Mesenteric fat pad (tissue), 1 donor: ENCODE measurements around the gene HPCAL1. TPM values are rescaled to one million over a fixed set of nuclear protein-coding genes. Genes with fewer than 3 reads are reported as not detected.

Source experiments
- DNase-seq: peaks from one replicate; pipeline ENCODE4 v3.0.0-alpha.2; 2020; ENCODE audit warnings: low spot score
- total RNA-seq: library from RNA; stranded (reverse); fragmentation: NEBNext Ultra II Directional; extraction: Animal tissue kit (Norgen Biotek cat#: 25700); gene quantifications from one replicate; pipeline ENCODE4 v1.2.1, GENCODE V29; 2021
- donor health status: DM: yes; HTN: yes; CAD: no.

HPCAL1 gene
- total RNA-seq, 1 donor from 2014 or later, result 45.3 TPM

DNA sequence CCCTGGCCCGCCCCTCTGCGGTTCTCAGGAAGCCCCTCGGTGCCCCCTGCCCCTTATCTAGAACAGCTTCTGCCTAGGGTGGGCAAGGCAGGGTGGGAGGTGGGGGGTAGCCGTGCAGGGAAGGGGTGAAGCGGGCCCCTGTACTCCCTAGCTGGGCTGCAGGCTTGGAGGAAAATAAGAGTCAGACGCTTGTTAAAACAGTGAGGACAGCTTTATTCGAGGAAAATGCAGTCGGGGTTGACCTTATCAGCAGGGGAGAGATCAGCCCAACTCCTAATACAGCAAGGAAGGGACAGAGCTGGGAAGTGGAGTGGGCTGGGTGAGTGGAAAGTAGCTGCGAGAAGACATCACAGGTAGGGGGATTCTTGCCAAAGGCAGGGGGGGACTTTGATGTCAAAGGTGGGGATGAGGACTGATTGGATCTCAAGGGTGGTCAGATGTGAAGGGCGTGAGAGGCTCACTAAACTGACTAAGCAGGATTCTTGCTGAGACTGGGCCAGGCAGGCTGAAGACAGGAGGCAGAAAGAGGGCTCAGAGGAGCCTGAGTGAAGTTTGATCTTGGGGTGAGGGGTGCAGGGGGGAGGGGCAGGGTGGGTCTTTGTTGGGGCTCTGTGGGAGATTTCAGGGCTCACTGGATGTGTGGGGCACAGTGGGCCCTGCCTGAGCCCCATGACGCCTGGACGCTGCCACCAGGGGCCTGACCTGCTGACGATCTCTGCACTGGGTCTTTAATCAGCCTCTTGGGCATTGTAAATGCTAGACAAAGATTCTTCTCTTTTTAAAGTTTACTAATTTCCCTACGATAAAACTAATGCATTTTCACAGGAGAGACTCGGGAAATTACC, 29.9 kb downstream of the HPCAL1 start:
- DNase-seq, result no peak

DNA sequence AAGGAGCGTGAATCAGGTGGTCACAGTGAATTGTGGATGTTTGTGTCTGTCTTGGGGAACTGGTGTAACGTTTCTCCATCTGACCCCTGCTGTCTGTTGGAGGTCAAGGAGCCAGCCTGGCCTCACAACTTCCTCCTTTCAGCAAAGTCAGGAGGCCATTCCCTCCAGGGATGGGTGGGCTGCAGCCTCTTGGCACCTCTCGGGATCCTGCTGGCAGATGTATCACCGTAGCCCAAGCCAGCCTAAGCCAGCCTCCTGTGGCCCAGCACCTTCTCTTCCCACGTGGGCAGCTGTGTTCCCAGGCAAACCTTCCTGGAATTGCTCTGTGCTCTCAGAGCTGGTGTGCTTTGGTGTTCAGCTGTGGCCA, 30.5 kb downstream of the HPCAL1 start:
- DNase-seq, result no peak

DNA sequence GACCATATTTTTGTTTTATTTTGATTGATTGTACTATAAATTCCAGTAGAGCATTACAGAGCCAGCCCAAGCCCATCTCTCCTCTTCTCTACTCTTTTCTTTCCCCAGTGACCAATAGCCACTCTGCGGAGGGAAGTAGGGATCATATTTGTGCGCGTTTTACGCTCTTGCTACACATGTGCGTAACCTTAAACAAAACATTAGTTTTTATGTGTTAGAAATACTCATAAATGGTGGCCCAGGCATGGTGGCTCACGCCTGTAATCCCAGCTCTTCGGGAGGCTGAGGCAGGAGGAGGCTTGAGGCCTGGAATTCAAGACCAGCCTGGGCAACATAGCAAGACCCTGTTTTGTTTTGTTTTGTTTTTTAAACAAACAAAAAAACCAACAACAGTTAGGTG, 31.3 kb downstream of the HPCAL1 start:
- DNase-seq, result no peak

DNA sequence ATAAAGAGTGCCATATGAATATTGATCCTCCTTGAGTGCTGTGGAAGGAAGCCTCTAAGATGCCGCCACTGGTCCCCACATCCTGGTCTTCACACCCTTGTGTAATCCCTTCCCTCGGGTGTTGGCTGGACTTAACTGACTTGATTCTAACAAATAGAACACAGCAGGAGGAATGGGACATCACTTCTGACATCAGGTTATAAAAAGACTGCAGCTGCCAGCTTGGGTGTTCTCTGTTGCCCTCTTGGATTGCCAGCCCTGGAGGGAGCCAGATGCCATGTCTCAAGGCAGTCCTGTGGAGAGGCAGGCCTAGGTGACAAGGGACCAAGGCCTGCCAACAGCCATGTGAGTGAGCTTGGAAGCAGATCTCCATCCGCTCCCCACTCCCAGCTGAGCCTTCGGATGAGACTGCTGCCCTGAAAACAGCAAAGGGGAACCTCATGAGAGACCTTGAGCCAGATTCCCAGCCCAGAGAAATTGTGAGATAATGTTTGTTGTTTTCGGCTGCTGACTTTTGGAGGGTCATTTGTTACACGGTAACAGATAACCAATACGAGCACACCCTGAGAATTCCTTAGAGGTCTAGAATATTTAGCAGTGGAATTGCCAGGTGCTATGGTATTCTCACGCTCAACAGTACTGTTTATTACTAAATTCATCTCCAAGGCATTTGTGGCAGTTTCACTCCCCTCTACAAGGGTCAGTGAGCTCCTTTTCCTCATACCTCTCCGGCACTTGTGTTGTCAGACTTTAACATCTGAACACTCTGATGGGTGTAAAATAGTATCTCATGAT, 32.5 kb downstream of the HPCAL1 start:
- no peak for DNase-seq

DNA sequence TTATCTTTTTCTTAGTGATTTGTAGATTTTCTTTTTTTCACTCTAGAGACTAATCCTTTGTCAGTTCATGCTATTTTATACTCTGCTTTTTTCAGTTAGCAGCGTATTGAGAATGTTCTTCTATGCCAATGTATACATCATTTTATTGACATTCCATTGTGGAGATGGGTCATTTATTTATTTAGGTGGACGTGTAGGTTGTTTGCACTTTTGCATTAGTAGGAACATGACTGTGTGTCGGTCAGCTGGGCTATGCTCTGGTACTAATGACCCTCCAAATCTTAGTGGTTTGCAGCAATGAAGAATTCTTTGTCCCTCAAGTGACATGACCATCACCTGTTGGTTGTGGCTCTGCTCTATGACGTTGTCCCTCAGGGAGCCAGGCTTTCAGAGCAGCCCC, 33.6 kb downstream of the HPCAL1 start:
- DNase-seq, result no peak

DNA sequence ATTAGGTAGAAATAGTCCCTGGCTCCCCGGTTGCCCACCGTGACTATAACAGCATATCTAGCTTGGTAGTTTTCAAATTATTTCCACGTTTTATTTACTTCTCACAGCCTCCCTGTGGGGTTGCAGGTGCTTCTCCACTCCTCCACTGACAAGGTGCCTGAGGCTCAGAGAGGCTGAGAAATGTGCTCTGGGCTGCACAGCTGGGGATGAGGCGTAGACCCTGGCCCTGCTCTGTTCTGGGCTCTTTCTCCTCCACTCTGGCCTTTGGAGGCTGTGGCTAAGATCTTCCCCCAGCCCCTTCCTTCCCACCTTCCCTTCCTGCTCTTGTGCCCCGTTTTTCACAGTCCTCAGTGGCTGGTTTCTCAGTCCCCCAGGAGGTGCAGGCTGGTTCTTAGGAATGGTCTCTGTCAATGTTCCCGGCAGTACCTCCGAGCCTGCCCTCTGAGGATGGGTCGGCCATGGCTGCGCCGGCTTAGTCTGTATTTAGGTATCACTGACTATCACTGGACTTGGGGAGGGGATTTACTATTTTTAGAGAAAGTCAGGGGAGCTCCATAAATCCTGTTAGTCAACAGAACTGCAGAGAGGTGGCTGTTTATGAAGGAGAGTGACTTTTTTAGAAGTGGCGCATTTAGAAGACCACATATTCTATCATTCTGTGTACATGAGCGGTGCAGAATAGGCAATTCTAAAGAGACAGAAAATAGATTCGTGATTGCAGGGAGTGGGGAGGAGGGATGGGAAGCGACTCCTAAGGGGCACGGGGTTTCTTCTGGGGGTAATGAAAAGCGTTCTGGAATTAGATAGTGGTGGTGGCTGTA, 35.0 kb downstream of the HPCAL1 start:
- no peak for DNase-seq

DNA sequence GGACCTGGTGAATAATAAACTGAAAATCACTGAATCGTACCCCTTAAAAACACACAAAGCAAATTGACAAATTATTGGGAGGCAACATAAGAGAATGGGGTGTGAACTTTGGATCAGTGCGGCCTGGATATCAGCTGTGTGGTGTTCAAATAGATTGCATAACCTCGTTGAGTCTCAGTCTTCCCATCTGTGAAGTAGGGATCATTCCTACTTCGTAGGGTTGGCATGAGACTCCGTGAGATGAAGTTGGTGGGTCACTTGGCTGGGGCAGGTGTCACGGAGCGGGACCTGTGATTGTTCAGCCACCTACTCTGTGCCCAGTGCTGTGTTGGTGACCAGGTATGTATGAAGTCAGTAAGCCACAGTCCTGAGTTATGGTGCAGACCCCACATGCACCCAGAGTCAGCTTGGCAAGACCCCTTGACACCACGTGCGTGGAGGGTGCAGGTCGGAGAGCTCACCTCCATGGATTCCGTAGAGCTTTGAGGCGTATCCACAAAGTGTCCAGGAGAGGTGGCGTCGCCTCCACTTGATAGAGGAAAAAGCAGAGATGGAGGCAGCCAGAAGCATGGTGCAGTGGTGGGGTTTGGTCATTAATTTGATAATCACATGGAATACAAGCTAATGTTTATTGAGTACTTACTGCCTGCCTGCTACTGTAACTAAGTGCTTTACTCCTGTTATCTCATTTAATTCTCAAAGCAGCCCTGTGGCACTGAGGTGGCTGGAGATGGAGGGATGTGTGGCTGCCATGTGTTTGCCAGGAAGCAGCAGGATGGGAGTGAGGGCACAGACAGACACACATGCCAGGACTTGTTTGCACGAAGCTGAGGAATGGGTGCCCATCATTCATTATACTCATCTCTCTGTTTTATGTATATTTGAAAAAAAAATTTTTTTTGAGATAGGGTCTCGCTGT, 35.8 kb downstream of the HPCAL1 start:
- no peak for DNase-seq

DNA sequence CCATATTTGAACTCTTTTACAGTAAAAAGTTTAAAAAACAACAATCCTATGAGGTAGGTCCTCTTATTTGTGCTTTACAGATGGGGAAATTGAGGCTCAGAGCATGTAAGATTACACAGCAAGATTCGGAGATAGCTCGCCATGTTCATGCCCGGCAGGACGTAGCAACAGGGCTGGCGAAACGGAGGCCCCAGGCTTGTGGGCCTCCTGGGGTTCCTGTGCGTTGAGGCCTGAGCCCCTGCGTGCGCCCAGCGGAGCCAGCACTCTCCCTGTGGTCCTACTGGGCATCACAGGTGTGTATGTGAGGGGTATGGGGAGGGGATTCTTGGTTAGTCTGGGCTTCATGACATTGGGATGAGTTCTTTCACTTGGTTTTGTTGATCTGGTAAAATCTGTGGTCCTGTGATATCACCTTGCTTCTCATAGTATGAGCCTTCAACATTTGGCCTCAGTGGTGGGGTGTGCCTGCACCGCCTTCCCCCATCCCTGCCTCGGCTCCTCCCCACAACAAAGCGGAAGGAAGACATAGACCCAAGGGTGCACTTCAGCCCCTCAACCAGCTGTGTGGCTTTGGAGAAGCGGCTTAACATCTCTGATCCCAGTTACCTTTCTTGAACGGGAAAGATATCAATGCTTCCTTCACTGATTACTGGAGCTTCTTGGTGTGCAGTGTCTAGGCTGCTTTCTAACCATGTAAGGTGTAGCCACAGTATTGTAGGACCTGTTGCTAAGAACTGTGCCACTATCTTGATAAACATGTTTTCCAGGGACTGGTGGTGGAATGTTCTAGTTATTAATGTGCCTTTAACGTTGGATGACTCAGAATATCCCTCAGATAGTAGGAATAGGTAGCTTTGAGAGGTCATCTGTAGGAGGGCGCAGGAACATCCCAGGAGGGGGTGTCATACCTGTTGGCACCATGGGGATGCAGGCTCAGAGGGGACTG, 37.2 kb downstream of the HPCAL1 start:
- DNase-seq, result no peak

DNA sequence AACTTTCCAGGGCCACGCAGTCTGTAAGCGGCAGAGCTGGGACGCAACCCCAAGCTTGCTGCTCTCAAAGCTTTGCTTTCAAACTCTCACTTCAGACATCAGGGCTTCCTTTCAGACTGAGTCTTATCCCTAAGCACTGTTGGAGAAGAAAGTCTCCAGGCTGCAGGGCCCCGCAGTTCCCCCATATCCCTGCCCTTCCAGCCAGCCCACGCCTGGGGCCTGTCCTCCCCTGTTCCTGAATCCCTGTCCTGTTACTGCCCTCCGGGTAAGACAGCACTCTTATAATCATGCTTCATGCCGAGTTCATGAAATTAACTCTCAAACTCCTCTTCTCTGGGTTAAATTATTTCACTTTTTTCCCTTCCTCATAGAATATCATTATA, 37.9 kb downstream of the HPCAL1 start:
- no peak for DNase-seq

DNA sequence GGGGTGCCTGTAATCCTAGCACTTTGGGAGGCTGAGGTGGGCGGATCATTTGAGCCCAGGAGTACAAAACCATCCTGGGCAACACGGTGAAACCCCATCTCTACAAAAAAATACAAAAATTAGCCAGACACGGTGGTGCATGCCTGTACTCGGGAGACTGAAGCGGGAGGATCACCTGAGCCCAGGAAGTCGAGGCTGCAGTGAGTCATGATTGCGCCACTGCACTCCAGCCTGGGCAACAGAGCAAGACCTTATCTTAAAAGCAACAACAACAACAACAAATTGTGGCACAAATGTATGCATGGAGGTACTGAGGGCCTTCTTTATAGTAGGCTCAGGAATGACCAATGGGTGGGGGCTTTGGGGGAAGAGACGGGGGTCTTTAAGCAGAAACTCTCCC, 38.5 kb downstream of the HPCAL1 start:
- no peak for DNase-seq

DNA sequence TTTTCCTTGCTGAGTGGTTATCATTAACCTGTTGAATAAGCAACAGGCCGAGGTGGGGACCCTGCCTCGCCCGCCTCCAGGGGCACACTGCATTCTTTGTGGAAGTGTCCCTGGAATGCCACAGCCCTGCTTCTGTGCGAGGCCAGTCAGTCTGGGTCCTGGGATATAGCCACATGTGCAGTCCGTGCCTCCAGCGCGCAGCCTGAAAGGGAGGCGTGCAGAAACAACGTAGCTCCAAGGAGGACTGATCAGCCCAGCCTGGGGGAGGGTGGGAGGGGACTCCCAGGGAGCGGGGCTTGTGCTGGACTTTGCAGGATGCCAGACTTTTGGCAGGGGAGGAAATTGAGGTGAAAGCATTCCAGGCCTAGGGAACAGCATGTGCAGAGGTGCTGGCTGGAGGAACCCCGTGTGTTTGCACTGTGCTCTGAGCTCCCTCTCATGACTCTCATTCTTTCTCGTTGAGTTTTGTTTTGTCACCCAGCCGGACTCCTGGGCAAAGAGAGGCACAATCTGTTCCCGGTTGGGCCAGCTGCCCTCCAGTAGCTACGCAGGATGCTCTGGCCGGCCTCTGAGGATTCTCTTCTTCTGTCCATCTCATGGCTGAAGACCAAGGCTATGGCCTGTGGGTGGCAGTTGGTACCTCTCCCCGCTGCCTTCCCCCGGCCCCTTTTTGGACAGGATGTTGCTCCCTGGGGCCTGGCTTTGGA, 39.7 kb downstream of the HPCAL1 start:
- no peak for DNase-seq

DNA sequence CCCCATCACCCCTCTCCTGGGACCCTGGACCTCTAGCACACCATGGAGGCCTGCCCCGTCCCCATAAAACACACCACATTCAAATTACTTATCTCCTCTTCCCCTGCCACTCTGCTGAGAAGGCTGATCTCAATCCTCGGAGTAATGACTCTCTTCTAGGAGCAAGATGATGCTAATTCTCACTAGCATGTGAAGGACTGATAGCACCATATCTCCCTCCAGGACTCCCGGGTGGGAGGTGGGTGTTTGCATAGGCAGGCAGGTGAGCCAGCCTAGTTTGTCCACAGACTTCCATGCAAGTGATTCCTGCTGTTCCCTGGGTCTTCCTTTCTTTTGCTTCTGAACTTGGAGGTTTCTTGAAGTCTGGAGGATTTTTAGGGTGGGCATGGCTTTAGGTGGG, 40.5 kb downstream of the HPCAL1 start:
- no peak for DNase-seq

DNA sequence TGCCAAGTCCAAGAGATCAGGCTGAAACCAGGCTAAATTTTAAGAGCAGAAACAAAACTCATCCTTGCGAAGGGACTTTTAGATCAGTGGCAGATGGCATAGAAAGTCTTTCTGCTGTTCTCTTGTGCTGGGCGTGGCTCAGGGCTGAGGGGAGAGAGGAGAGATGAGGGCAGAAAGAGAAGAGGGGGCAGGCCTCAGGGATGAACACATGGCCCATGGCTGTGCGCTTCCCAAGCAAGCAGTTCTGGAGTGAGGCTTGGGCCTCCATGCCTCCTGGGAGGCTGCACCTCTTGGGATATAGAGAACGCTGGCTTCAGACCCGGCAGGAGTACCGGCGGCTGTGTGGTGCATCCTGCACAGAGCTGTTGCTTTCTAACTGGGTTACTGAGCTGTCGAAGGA, 41.0 kb downstream of the HPCAL1 start:
- no peak for DNase-seq

DNA sequence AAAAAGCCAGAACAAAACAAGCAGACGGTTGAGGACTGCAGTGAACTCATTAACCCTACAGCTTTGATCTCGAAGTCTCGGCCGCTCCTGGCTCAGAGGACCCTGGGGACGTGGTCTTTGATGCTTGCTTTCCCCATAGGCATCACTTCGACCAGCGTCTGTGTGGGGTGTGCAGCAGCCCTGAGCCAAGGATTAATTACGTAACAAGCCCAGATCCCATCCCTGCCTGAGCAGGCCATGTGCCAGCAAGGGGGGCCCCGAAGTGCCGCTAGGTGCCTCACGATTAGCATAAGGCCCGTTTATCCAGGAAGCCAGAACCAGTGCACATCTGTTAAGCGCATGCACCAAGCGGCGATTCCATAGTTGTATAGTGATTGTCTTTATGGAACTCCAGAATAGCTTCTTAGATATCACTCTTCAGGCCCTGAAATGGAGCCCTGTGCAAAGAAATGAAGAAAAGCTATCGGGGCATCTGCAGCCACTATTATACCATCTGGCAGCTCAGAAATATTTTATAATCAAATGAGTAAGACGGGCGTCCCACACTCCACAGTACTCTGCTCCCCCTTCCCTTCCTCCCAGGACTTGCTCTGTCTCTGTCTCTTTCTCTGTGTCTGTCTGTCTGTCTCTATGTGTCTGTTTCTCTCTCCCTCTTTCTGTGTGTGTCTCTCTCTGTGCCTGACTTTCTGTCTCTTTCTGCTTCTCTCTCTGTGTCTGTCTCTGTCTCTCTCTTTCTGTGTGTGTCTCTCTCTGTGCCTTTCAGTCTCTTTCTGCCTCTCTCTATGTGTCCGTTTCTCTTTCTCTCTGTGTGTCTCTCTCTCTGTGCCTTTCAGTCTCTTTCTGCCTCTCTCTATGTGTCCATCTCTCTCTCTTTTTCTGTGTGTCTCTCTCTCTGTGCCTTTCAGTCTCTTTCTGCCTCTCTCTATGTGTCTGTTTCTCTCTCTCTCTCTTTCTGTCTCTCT, 41.7 kb downstream of the HPCAL1 start:
- no peak for DNase-seq

DNA sequence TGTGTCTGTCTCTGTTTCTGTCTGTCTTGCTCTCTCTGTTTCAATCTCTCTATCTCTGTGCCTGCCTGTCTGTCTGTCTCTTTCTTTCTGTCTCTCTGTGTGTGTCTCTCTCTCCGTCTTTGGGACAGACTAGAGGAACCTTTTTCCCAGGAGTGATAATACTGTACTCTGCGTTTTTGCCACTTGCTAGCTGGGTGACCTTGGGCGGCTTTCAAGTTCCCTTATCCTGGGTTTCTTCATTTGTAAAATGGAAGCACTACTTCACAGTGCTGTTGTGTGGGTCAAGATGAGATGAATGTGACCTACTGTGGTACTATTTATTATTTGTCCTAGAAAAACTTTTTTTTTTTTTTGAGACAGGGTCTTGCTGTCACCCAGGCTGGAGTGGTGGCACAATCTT, 42.4 kb downstream of the HPCAL1 start:
- no peak for DNase-seq

DNA sequence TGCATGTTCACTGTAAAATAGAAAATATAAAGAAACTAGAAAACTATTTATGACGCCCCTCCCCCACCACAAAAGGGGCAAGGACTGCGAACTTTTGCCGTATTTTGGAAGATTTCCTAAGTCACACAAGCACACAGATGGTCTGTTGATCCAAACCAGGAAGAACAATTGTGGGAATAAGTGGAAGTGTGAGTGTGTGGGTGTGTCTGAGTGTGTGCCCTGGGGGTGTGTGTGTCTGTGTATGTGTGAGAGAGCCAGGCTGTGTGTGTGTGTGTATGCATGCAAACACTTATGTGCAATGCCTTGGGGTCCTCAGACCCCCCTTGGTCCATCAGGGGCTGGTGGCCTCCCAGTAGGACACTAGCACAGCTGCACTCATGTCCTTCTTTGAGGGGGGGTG, 43.1 kb downstream of the HPCAL1 start:
- DNase-seq, result no peak

DNA sequence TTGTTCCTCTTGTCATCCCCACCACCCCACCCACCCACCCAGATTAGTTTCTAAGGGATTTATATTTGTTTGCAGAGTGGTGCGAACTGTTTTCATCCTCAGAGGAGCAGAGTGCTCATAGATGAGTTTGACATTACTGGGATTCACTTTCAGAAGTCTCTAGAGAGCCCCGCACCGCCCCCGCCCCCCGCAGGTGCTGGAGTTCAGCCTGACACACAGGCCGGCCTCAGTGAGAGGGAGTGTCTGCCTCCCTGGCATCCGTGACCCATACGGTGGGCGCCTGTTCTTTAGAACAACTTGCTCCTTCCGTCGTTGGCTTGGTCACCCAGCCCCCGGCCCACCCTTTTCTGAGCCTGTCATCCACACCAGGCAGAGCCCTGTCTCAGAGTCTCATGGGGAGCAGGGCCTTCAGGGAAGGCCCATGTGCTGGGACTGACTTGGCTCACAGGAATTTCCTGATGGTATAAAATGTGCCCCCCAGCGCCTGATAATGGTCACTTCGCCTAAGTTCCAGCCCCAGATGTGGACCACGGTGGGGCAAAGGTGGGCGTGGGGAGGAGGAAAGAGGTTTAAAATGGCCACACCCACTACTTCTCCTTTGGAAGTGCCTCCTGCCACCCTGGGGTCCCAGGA, 44.3 kb downstream of the HPCAL1 start:
- no peak for DNase-seq
